T-cell (primary cell): Measurements from ENCODE around the gene TMEM123. TPM values are rescaled to one million over a fixed set of nuclear protein-coding genes. Genes with fewer than 3 reads are reported as not detected.

ENCODE experiments used
- ATAC-seq, 4 experiments: fragments of 200-7000 bp in 3 of 4; fragments of 150-1000 bp in 1 of 4; cut with Tn5 transposase; replicated peaks in 1 of 4; 1 replicate in 3 of 4; 2 replicates in 1 of 4; pipeline ENCODE4 v1.10.0; 2021; ENCODE audit warnings: moderate library complexity in 3 of 4, mild to moderate bottlenecking in 2 of 4, moderate number of reproducible peaks in 1 of 4
- CTCF ChIA-PET, 2 donors: fragments of 300-600 bp; sonication (Branson Sonifier 250); formaldehyde crosslinking; loops; one replicate each; lab custom pipeline; 2022; ENCODE audit warnings: antibody characterized with exemption in 2 of 2; lab: Charles Lee
- POLR2A ChIA-PET, 2 donors: fragments of 300-600 bp; sonication (Branson Sonifier 250); formaldehyde crosslinking; loops; one replicate each; lab custom pipeline; 2022; ENCODE audit warnings: antibody characterized with exemption in 2 of 2; lab: Charles Lee
- DNase-seq, 35 experiments: peaks; one replicate each; pipeline versions ENCODE4 v3.0.0 to v3.0.0-alpha.2; 2013 to 2023
- H3K27ac ChIP-seq: one replicate; pipeline ENCODE4 v1.5.1; 2013; ENCODE audit warnings: low read length
- H3K27me3 ChIP-seq, 2 experiments: replicated peaks in 1 of 2; 1 replicate in 1 of 2; 2 replicates in 1 of 2; pipeline versions ENCODE4 v1.6.1 to v1.7.0; 2013; ENCODE audit warnings: low read length in 1 of 2, mixed read lengths in 1 of 2; ENCODE audit not compliant: control insufficient read depth in 2 of 2, insufficient read depth in 2 of 2; ENCODE audit errors: extremely low read depth in 1 of 2
- H3K36me3 ChIP-seq, 2 donors: 1 replicate in 1 of 2; 2 replicates in 1 of 2; pipeline versions ENCODE4 v1.6.1 to v1.7.0; 2013; ENCODE audit warnings: low read length in 1 of 2; ENCODE audit not compliant: control insufficient read depth in 2 of 2, insufficient read depth in 1 of 2; ENCODE audit errors: extremely low read depth in 1 of 2
- H3K4me1 ChIP-seq, 2 experiments: 1 replicate in 1 of 2; 2 replicates in 1 of 2; pipeline versions ENCODE4 v1.6.1 to v1.7.0; 2013; ENCODE audit warnings: low read length in 2 of 2, mixed read lengths in 1 of 2; ENCODE audit not compliant: insufficient read depth in 2 of 2, control insufficient read depth in 1 of 2; ENCODE audit errors: extremely low read depth in 1 of 2
- H3K4me3 ChIP-seq, 2 donors: 1 replicate in 1 of 2; 2 replicates in 1 of 2; pipeline versions ENCODE4 v1.5.1 to v1.7.0; 2013; ENCODE audit warnings: mild to moderate bottlenecking in 2 of 2, low read length in 1 of 2, moderate library complexity in 1 of 2; ENCODE audit not compliant: control insufficient read depth in 1 of 2; ENCODE audit errors: extremely low read depth in 1 of 2
- H3K9me3 ChIP-seq: 2 replicates; pipeline ENCODE4 v1.7.0; 2013
- H3K27ac Mint-ChIP-seq, 2 donors: one replicate each; pipeline ENCODE4 v1.8.0; 2020 to 2021; ENCODE audit warnings: mild to moderate bottlenecking in 2 of 2, mixed read lengths in 2 of 2
- H3K27me3 Mint-ChIP-seq, 2 donors: one replicate each; pipeline ENCODE4 v1.8.0; 2021 to 2022; ENCODE audit warnings: mixed read lengths in 2 of 2
- H3K36me3 Mint-ChIP-seq: one replicate; pipeline ENCODE4 v1.8.0; 2021; ENCODE audit warnings: mixed read lengths
- H3K4me1 Mint-ChIP-seq, 3 donors: one replicate each; pipeline ENCODE4 v1.8.0; 2020 to 2022; ENCODE audit warnings: mixed read lengths in 3 of 3, mild to moderate bottlenecking in 1 of 3
- H3K4me3 Mint-ChIP-seq, 3 donors: one replicate each; pipeline ENCODE4 v1.8.0; 2020 to 2022; ENCODE audit warnings: mild to moderate bottlenecking in 3 of 3, mixed read lengths in 3 of 3, moderate library complexity in 3 of 3
- H3K9me3 Mint-ChIP-seq, 3 donors: one replicate each; pipeline ENCODE4 v1.8.0; 2020 to 2022; ENCODE audit warnings: mixed read lengths in 3 of 3
- WGBS: methylation state at CpG from one replicate; pipeline ENCODE4 v1.1.5; 2013; ENCODE audit warnings: missing lambda C conversion rate; ENCODE audit not compliant: insufficient coverage; 5-methylcytosine and 5-hydroxymethylcytosine counted together
- total RNA-seq, 35 experiments: library from RNA in 6 of 35; stranded (reverse) in 6 of 35; fragments of 120-200 nt in 1 of 35; gene quantifications; one replicate each; pipeline versions ENCODE4 v1.2.1 to v1.2.4 and lab custom pipeline; 2013 to 2026

Gene TMEM123
- total RNA-seq, 5 donors from 2014 or later (not counting 1 experiment from before 2014, with no cell fraction given): 361 to 469 (median 428) TPM

DNA sequence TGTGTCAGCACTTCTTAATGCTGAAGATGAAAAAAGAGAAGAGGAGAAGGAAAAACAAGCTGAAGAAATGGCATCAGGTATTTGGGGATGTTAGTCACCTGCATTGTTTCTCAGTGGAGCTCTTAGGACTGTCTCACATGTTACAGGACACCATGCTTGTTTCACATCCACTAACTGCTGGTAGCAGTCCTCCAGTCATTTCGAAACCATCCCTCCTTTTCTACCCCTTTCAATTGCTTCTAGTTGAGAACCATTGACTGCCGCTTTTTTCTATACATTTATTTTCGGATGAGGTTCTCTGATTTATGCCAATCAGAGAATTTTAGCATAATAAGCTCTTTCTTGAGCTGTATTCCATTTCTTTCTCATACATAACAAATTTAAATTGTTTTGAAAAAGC, 84.1 kb downstream of the TMEM123 start:
- Mint-ChIP-seq H3K4me3 (no peak overlapping the region), H3K4me1 (peaks cover 29 to 44% (median 42%) of the 10 kb centered on the region in 3 donors), H3K36me3 (peaks cover 51% of the 10 kb centered on the region), H3K27me3 (no peaks in the 10 kb centered on the region), H3K27ac (peak overlapping the region; percentile 35 to 61), H3K9me3 (no peaks in the 10 kb centered on the region)
- ChIA-PET POLR2A (interaction anchor here (0.6 to 0.9 kb wide), 6 partner anchors 18 to 57 kb away, joined by 3 to 12 read pairs (median 4); no protein-coding TSS in a partner anchor), CTCF (interaction anchor here (0.6 to 3.7 kb wide), 15 partner anchors 22 to 298 kb away, joined by 3 to 25 read pairs (median 4); no protein-coding TSS in a partner anchor)
- no CpG with 5 or more reads among the region's 3 CpGs for WGBS
- DNase-seq (no peak), ATAC-seq (no peak)
- Histone ChIP-seq H3K36me3 (peaks cover 0 to 39% of the 10 kb centered on the region in 2 donors), H3K27ac (no peak overlapping the region), H3K27me3 (no peaks in the 10 kb centered on the region), H3K9me3 (no peaks in the 10 kb centered on the region), H3K4me3 (no peak overlapping the region), H3K4me1 (peaks cover 0 to 2% of the 10 kb centered on the region in 2 experiments)

DNA sequence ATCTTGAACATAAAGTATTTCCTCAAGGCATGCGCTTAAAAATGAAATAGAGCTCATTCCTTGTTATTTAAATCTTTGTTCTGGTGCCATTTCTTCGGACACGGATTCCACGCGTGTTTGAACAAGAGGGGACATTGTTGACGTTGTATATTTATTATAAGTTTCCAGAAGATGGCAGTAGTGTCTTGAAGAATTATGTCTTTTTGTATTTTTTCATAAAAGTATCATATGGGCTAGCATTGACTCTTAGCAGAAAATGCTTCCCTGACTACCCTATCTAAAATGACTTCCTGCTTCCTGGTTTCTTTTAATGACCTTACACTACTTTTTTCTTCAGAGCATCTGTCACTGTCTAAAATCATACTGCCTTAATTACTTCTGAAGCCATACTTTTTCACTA, 85.2 kb downstream of the TMEM123 start:
- POLR2A ChIA-PET: interaction anchor here (0.6 to 1.0 kb wide), 3 partner anchors 22 to 127 kb away, joined by 3 read pairs; no protein-coding TSS in a partner anchor
- no peak overlapping the region for H3K4me3 ChIP-seq

DNA sequence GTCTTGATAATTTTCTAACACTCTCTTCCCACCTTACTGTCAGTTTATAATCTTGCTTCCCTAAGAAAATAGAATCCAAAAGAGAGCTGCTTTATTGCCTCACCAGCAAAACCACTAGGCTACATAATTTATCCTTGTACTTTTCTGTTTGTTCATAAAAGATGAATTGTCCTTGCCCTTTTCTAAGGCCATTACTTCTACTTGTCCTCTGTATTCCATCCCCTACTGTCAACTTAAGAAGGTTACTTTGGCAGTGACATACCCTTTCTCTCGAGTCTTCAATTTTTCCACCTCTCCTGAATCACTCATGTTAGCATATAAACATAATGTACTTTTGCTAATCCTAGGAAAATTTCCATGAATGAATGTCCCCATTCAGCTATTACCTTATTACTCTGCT, 87.6 kb downstream of the TMEM123 start:
- peaks cover 2 to 4% (median 3%) of the 10 kb centered on the region in 3 donors for H3K9me3 Mint-ChIP-seq
- peaks cover 73% of the 10 kb centered on the region for H3K36me3 Mint-ChIP-seq
- ChIA-PET CTCF (interaction anchor here (0.8 to 1.9 kb wide), 8 partner anchors 15 to 248 kb away, joined by 3 to 9 read pairs (median 6); no protein-coding TSS in a partner anchor), POLR2A (interaction anchor here in 1 of 2 donors (0.8 to 1.0 kb wide), 2 partner anchors 16 to 49 kb away, joined by 3 to 5 read pairs; no protein-coding TSS in a partner anchor)
- H3K27ac ChIP-seq: no peak overlapping the region
- H3K27me3 ChIP-seq: no peaks in the 10 kb centered on the region
- H3K27ac Mint-ChIP-seq: peak overlapping the region; percentile 8 to 47
- DNase-seq (no peak), ATAC-seq (no peak)
- no peaks in the 10 kb centered on the region for H3K27me3 Mint-ChIP-seq
- peaks cover 49 to 65% (median 63%) of the 10 kb centered on the region in 3 donors for H3K4me1 Mint-ChIP-seq
- WGBS: no CpG with 5 or more reads among the region's 1 CpG
- peaks cover 0 to 43% of the 10 kb centered on the region in 2 donors for H3K36me3 ChIP-seq
- no peak overlapping the region for H3K4me3 ChIP-seq
- peaks cover 13 to 23% of the 10 kb centered on the region in 2 experiments for H3K4me1 ChIP-seq
- no peaks in the 10 kb centered on the region for H3K9me3 ChIP-seq
- no peak overlapping the region for H3K4me3 Mint-ChIP-seq

More for the DNA sequence above, 85.2 kb downstream of the TMEM123 start:
- CTCF ChIA-PET: interaction anchor here (0.6 to 3.7 kb wide), 47 partner anchors 8 to 299 kb away, joined by 3 to 29 read pairs (median 4); no protein-coding TSS in a partner anchor
- H3K4me1 Mint-ChIP-seq: peaks cover 33 to 50% (median 47%) of the 10 kb centered on the region in 3 donors
- Histone ChIP-seq H3K36me3 (peaks cover 0 to 43% of the 10 kb centered on the region in 2 donors), H3K27me3 (no peaks in the 10 kb centered on the region), H3K9me3 (no peaks in the 10 kb centered on the region), H3K27ac (no peak overlapping the region), H3K4me1 (peaks cover 0 to 3% of the 10 kb centered on the region in 2 experiments)
- H3K27me3 Mint-ChIP-seq: no peaks in the 10 kb centered on the region
- H3K9me3 Mint-ChIP-seq: no peaks in the 10 kb centered on the region
- ATAC-seq: peak; percentile 57 to 80 (median 73)
- H3K4me3 Mint-ChIP-seq: peak overlapping the region in 1 of 3 donors; percentile 9
- DNase-seq: peak in 1 of 35 experiments; percentile 53
- peak overlapping the region; percentile 76 to 81 for H3K27ac Mint-ChIP-seq
- no CpG with 5 or more reads among the region's 6 CpGs for WGBS
- H3K36me3 Mint-ChIP-seq: peaks cover 60% of the 10 kb centered on the region

DNA sequence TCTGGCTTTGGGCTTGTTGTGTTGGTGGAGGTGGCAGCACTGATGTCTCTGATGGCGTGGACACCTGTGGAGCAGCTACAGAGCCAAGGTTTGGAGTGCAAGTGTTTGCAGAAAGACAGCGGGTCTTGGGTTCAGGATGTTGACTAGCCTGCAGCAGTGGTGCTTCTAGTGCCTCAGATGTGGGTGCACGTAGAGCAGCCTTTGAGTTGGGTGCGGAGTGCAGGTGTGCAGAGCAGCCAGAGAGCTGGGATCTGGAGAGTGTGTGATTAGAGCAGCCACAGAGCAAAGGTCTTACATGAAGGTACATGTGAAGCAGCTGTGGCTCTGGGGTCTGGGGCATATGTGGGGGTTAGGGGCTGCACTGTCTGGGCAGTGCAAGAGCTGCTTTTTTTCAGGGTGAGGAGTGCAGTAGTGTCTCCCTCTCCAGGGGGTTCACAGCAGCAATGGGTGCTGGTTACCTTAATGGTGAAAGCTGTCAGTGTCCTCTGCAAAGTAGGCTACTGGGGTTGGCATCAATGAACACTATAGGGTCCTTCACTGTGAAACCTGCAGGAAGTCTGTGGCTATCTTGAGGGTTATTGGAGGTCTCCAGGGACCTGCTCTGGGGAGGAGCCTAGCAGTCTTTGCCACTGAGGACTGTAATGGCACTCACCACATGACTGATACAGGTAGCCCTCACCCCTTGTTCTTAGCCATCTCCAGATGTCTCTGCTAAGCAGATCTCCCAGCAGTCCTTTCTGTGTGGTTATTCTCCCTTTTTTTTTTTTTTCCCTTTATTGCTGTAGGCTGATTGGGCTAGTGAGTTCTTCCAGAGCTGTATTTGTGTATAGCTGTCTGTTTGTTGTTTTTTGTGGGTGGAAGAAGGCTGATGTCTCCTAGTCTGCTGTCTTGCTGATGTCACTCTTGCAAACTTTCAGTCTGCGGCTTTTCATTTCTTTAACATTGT, 91.2 kb downstream of the TMEM123 start:
- peak; percentile 80 to 92 (median 89) for ATAC-seq
- Mint-ChIP-seq H3K9me3 (peaks cover 3 to 12% (median 6%) of the 10 kb centered on the region in 3 donors), H3K27me3 (no peaks in the 10 kb centered on the region), H3K36me3 (peaks cover 78% of the 10 kb centered on the region), H3K27ac (peak overlapping the region; percentile 91 to 93), H3K4me3 (peak overlapping the region; percentile 64 to 69 (median 66)), H3K4me1 (peaks cover 61 to 70% (median 68%) of the 10 kb centered on the region in 3 donors)
- Histone ChIP-seq H3K4me1 (peaks cover 13 to 21% of the 10 kb centered on the region in 2 experiments), H3K9me3 (no peaks in the 10 kb centered on the region), H3K27ac (peak overlapping the region; percentile 70), H3K27me3 (no peaks in the 10 kb centered on the region), H3K4me3 (no peak overlapping the region), H3K36me3 (peaks cover 0 to 39% of the 10 kb centered on the region in 2 donors)
- DNase-seq: peak in 34 of 35 experiments; percentile 25 to 76 (median 52)
- 43% methylated on average over 4 of the region's 5 CpGs for WGBS
- POLR2A ChIA-PET: interaction anchor here (0.6 to 4.2 kb wide), 9 partner anchors 8 to 92 kb away, joined by 3 to 50 read pairs (median 4); partner anchors contain the start of gene BIRC2 (in 1 of the 2)
- CTCF ChIA-PET: interaction anchor here (0.6 to 2.8 kb wide), 14 partner anchors 10 to 138 kb away, joined by 3 to 11 read pairs (median 4); no protein-coding TSS in a partner anchor

GRCh38 chr11:102360681-102361080, 91.9 kb downstream of the TMEM123 start:
- no peaks in the 10 kb centered on the region for H3K27me3 Mint-ChIP-seq
- POLR2A ChIA-PET: interaction anchor here (0.6 to 4.2 kb wide), 8 partner anchors 11 to 66 kb away, joined by 3 to 50 read pairs (median 3); partner anchors contain the start of gene BIRC2 (in 1 of the 2)

More at GRCh38 chr11:102360681-102361080, 91.9 kb downstream of the TMEM123 start:
- Mint-ChIP-seq H3K4me3 (peak overlapping the region; percentile 64 to 69 (median 66)), H3K4me1 (peaks cover 59 to 74% (median 70%) of the 10 kb centered on the region in 3 donors), H3K27ac (peak overlapping the region; percentile 91 to 93), H3K9me3 (peaks cover 3 to 16% (median 7%) of the 10 kb centered on the region in 3 donors), H3K36me3 (peaks cover 77% of the 10 kb centered on the region)
- DNase-seq: peak in 10 of 35 experiments; percentile 15 to 51 (median 33)
- peaks cover 13 to 21% of the 10 kb centered on the region in 2 experiments for H3K4me1 ChIP-seq
- peaks cover 0 to 34% of the 10 kb centered on the region in 2 donors for H3K36me3 ChIP-seq
- H3K4me3 ChIP-seq: no peak overlapping the region
- WGBS: no CpG with 5 or more reads among the region's 3 CpGs
- peak overlapping the region; percentile 70 for H3K27ac ChIP-seq
- ATAC-seq: peak; percentile 13 to 57 (median 52)
- no peaks in the 10 kb centered on the region for H3K27me3 ChIP-seq
- CTCF ChIA-PET: interaction anchor here (0.5 to 2.8 kb wide), 11 partner anchors 9 to 91 kb away, joined by 3 to 11 read pairs (median 4); no protein-coding TSS in a partner anchor
- no peaks in the 10 kb centered on the region for H3K9me3 ChIP-seq
